ENCODE measurements around the gene OR5AU1.

DNA sequence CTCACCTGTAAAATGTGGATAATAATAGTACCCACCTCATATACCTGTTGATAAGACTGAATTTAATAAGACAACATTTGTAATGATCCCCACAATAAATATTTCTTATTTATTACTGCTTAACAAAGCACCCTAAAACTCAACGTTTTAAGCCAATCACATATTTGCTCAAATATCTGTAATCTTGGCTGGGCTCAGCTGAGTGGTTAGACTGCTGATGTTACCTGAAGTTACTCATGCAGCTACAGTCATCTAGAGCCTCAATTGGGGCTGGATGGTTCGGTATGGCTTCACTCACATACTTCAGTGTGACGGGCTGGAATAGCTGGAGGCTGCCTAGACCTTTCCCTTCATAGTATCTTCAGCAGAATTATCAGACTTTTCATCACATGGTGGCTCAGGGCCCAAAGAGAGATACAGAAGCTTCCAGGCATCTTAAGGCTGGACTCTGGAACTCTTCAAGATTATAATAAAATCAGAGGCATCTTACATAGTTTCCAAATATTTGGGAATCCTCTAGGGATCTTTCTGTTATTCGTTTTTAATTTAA lies 4.3 kb upstream of the OR5AU1 start:
- TF ChIP-seq CTCF (IDR thresholded peaks at IDR 0.05) = no peak
- TF ChIP-seq POLR2AphosphoS5 (IDR thresholded peaks at IDR 0.05; ENCODE audit: low read depth, low read length) = no peak
- TF ChIP-seq MXI1 (IDR thresholded peaks at IDR 0.05; ENCODE audit: low read depth, low read length) = no peak
- no peak for TF ChIP-seq SIN3A (IDR thresholded peaks at IDR 0.05; ENCODE audit: borderline replicate concordance, low read depth, low read length)
- TF ChIP-seq, protein P1, sequence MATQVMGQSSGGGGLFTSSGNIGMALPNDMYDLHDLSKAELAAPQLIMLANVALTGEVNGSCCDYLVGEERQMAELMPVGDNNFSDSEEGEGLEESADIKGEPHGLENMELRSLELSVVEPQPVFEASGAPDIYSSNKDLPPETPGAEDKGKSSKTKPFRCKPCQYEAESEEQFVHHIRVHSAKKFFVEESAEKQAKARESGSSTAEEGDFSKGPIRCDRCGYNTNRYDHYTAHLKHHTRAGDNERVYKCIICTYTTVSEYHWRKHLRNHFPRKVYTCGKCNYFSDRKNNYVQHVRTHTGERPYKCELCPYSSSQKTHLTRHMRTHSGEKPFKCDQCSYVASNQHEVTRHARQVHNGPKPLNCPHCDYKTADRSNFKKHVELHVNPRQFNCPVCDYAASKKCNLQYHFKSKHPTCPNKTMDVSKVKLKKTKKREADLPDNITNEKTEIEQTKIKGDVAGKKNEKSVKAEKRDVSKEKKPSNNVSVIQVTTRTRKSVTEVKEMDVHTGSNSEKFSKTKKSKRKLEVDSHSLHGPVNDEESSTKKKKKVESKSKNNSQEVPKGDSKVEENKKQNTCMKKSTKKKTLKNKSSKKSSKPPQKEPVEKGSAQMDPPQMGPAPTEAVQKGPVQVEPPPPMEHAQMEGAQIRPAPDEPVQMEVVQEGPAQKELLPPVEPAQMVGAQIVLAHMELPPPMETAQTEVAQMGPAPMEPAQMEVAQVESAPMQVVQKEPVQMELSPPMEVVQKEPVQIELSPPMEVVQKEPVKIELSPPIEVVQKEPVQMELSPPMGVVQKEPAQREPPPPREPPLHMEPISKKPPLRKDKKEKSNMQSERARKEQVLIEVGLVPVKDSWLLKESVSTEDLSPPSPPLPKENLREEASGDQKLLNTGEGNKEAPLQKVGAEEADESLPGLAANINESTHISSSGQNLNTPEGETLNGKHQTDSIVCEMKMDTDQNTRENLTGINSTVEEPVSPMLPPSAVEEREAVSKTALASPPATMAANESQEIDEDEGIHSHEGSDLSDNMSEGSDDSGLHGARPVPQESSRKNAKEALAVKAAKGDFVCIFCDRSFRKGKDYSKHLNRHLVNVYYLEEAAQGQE (IDR thresholded peaks at IDR 0.05; ENCODE audit: low read depth, low read length) = no peak
- no peak for TF ChIP-seq TAF1 (IDR thresholded peaks at IDR 0.05; ENCODE audit: borderline replicate concordance, low read depth, low read length)
- no peak for TF ChIP-seq ELF1 (IDR thresholded peaks at IDR 0.05)
- TF ChIP-seq TCF12 (IDR thresholded peaks at IDR 0.05) = no peak
- no peak for TF ChIP-seq SMC3 (IDR thresholded peaks at IDR 0.05; ENCODE audit: low read depth, low read length)
- TF ChIP-seq GABPA (IDR thresholded peaks at IDR 0.05; ENCODE audit: low read depth) = no peak
- no peak for TF ChIP-seq MEF2A (IDR thresholded peaks at IDR 0.05; ENCODE audit: borderline replicate concordance, low read depth)
- TF ChIP-seq NRF1 (IDR thresholded peaks at IDR 0.05; ENCODE audit: low read depth, low read length) = no peak

All from SK-N-SH (cell line).